NCI-H2029 treated with DMSO at 0.1 percent for 48 hours (cell line): Measurements from ENCODE around the gene ZNF580.

ENCODE experiments used
- DNase-seq: peaks from one replicate; lab custom pipeline; 2025; lab: John Stamatoyannopoulos, UW

Gene ZNF580

DNA sequence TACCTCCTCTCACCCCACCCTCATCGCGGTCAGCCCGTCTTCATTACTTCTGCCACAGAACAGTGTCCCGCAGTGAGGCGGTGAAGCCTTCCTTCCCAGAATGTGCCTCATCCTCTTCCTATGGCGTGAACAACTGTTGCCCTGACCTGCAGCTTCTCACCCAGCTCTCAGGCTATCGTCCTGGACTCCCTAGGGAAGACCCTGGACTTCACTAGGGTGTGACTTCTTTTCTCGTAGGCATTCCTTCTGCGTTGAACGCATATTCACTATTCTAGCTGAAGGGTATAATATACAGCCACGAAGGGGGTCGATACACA, 34.4 kb upstream of the ZNF580 start:
- DNase-seq: no peak

GRCh38 chr19:55606817-55607216, 34.0 kb upstream of the ZNF580 start:
- DNase-seq: no peak

GRCh38 chr19:55609326-55609725, 31.5 kb upstream of the ZNF580 start:
- no peak for DNase-seq

DNA sequence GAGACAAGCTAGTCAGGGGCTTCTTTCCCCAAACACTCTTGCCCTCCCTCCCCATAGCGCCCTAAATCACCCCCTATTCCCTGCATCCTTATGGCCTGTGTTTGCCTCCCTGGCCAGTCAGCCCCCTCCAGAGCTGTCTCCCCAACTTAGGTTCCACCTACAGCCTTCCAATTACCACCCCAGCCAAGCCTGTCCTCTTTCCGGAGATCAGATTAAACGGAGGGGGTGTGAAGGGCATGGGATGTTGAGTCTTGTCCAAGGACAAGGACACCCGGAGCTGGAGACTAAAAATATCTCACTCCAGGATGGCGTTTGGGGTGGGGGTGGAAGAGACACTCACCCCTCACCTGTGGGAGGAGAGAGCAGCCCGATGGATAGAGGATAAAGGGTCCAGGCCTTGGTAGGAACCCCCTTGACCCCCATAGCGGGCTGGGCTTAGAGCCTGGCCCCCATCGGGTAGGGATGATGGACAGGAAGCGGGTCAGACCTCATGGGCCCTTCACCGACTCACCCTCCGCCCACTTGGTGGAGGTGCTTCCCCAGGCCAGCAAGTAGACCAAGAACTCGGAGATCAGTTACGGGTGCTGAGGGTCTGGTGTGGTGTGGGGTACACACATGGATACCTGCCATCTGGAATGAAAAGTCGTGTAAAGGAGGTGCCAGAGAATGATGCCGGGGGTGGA, 29.4 kb upstream of the ZNF580 start:
- no peak for DNase-seq

GRCh38 chr19:55611983-55612645, 28.7 kb upstream of the ZNF580 start:
- no peak for DNase-seq

DNA sequence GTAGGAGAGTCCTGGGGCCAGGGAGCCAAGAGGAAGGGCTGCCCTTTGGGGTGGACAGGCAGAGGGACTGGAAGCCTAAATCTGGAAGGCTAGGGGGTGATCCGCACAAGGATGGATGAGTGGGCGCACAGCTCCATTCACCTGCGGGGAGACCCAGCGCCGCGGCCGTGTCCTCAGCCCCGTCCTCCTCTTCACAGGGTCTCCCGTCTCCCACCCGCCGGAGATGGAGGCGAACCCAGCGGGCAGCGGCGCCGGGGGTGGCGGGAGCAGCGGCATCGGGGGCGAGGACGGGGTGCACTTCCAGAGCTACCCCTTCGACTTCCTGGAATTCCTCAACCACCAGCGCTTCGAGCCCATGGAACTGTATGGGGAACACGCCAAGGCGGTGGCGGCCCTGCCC, 27.4 kb upstream of the ZNF580 start:
- DNase-seq: no peak

- no peak for DNase-seq
These were observed 26.7 kb upstream of the ZNF580 start for GRCh38 chr19:55613930-55614710.

DNA sequence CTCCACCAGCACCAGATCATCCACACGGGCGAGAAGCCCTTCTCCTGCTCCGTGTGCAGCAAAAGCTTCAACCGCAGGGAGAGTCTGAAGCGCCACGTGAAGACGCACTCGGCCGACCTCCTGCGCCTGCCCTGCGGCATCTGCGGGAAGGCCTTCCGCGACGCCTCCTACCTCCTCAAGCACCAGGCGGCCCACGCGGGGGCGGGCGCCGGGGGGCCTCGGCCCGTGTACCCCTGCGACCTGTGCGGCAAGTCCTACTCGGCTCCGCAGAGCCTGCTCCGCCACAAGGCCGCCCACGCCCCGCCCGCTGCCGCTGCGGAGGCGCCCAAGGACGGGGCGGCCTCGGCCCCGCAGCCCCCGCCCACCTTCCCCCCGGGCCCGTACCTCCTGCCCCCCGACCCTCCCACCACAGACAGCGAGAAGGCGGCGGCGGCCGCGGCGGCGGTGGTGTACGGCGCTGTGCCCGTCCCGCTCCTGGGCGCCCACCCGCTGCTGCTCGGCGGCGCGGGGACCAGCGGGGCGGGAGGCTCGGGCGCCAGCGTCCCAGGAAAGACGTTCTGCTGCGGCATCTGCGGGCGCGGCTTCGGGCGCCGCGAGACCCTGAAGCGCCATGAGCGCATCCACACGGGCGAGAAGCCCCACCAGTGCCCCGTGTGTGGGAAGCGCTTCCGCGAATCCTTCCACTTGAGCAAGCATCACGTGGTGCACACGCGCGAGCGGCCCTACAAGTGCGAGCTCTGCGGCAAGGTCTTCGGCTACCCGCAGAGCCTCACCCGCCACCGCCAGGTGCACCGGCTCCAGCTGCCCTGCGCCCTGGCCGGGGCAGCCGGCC, 25.9 kb upstream of the ZNF580 start:
- DNase-seq: no peak

DNA sequence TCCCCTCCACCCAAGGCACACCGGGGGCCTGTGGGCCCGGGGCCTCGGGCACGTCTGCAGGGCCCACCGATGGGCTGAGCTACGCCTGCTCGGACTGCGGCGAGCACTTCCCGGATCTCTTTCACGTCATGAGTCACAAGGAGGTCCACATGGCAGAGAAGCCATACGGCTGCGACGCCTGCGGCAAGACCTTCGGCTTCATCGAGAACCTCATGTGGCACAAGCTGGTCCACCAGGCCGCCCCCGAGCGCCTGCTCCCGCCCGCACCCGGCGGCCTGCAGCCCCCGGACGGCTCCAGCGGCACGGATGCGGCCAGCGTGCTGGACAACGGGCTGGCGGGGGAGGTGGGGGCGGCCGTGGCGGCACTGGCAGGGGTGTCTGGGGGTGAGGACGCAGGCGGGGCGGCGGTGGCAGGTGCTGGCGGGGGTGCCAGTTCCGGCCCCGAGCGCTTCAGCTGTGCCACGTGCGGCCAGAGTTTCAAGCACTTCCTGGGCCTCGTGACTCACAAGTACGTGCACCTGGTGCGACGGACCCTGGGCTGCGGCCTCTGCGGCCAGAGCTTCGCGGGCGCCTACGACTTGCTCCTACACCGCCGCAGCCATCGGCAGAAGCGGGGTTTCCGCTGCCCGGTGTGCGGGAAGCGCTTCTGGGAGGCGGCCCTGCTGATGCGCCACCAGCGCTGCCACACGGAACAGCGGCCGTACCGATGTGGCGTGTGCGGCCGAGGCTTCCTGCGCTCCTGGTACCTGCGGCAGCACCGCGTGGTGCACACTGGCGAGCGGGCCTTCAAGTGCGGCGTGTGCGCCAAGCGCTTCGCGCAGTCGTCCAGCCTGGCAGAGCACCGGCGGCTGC, 25.0 kb upstream of the ZNF580 start:
- DNase-seq: no peak

- no peak for DNase-seq
These were observed 24.4 kb upstream of the ZNF580 start for GRCh38 chr19:55616395-55616875.

- DNase-seq: no peak
These were observed 23.4 kb upstream of the ZNF580 start for GRCh38 chr19:55617426-55617825.

GRCh38 chr19:55618426-55618825, 22.4 kb upstream of the ZNF580 start:
- DNase-seq: no peak

- DNase-seq: no peak
These were observed 21.5 kb upstream of the ZNF580 start for GRCh38 chr19:55619286-55619685.

- no peak for DNase-seq
These were observed 20.2 kb upstream of the ZNF580 start for GRCh38 chr19:55620410-55621204.

GRCh38 chr19:55621205-55621672, 19.6 kb upstream of the ZNF580 start:
- DNase-seq: no peak

- no peak for DNase-seq
These were observed 19.1 kb upstream of the ZNF580 start for GRCh38 chr19:55621673-55622231.

DNA sequence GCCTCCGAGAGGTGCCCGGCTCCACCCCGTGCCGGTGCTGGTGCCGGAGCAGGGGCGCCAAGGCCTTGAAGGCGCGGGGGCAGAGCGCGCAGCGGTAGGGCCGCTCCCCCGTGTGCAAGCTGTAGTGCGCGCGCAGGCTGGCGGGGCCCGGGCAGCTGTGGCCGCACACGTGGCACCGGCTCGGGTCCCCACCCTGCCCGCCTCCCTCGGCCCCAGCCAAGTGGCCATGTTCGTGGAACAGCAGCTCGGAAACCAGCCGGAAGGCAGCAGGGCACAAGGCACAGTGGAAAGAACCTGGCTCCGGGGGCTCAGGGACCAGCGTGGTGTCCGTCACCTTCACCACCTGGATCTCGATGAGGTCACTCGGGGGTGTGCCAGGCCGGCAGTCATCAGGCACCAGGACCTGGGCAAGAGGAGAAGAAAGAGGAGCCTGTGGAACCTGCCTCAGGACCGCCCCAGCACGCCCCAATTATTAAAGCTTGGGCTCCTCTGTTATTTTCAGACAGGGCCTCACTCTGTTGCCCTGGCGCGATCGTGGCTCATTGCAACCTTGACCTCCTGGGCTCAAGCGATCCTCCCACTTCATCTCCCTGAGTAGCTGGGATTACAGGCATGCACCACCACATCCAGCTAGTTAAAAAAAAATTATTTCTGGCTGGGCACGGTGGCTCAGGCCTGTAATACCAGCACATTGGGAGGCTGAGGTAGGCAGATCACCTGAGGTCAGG, 18.4 kb upstream of the ZNF580 start:
- DNase-seq: no peak

- DNase-seq: no peak
These were observed 17.7 kb upstream of the ZNF580 start for GRCh38 chr19:55623130-55623529.

DNA sequence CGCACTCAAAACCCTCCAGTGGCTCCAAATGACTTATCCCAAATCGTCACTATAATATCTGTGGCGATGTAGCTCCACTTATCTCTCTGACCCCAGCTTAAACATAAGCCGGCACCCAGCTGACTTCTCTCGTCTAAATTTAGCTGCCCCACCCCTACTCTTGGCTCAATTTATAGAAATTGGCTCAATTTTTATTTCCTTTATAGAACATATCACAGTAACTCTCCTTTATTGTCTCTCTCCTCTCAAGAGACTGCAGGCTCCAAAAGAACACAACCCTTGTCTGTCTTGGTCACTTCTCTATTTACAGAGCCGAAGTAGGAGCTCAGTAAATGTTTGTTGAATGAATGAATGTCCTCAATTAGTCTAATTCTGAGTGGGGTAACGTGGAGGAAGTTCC, 17.2 kb upstream of the ZNF580 start:
- DNase-seq: no peak
